ENCODE measurements around the gene RAB6C.

GRCh38 chr2:129930451-129930850, 49.0 kb upstream of the RAB6C start:
- TF ChIP-seq CTCF (IDR thresholded peaks at IDR 0.05) = no peak
- no peak for TF ChIP-seq POLR2A (IDR thresholded peaks at IDR 0.05)
- TF ChIP-seq EP300 (IDR thresholded peaks at IDR 0.05; ENCODE audit: low read depth) = no peak
- no peak for TF ChIP-seq POLR2AphosphoS5 (IDR thresholded peaks at IDR 0.05)
